Activated CD8-positive, alpha-beta memory T cell treated with anti-CD3 and anti-CD28 coated beads, Interleukin-2, amount 10 ng/mL, durations not matched to agents 7 days and 5 days (primary cell): ENCODE results near the gene ALDOA. TPM values are rescaled to one million over a fixed set of nuclear protein-coding genes. Genes with fewer than 3 reads are reported as not detected.
"Not testable (repeated sequence)": the region's sequence is repeated elsewhere in the genome, so short reads cannot be mapped to it uniquely, and the experiment has no call there.

ENCODE experiments used
- ATAC-seq: fragments of 150-1000 bp; cut with Tn5 transposase; one replicate; pipeline ENCODE4 v1.10.0; 2021; ENCODE audit warnings: moderate library complexity
- CTCF ChIA-PET: fragments of 350-600 bp; sonication (Branson Sonifier 250); formaldehyde crosslinking; loops from one replicate; lab custom pipeline; 2021; ENCODE audit warnings: antibody characterized with exemption; lab: Charles Lee
- DNase-seq: peaks from one replicate; pipeline ENCODE4 v3.0.0-alpha.2; 2020
- H3K27ac Mint-ChIP-seq: one replicate; pipeline ENCODE4 v1.8.0; 2021; ENCODE audit warnings: mild to moderate bottlenecking, mixed read lengths
- H3K27me3 Mint-ChIP-seq: one replicate; pipeline ENCODE4 v1.8.0; 2021; ENCODE audit warnings: mixed read lengths
- H3K36me3 Mint-ChIP-seq: one replicate; pipeline ENCODE4 v1.8.0; 2021; ENCODE audit warnings: mild to moderate bottlenecking, mixed read lengths
- H3K4me1 Mint-ChIP-seq: one replicate; pipeline ENCODE4 v1.8.0; 2021; ENCODE audit warnings: mixed read lengths
- H3K4me3 Mint-ChIP-seq: one replicate; pipeline ENCODE4 v1.8.0; 2021; ENCODE audit warnings: mild to moderate bottlenecking, moderate library complexity, mixed read lengths
- H3K9me3 Mint-ChIP-seq: one replicate; pipeline ENCODE4 v1.8.0; 2022; ENCODE audit warnings: low read depth, mixed read lengths
- total RNA-seq, 2 experiments: library from RNA; stranded (reverse); gene quantifications; one replicate each; pipeline ENCODE4 v1.2.3, GENCODE V29; 2021

Gene ALDOA
- total RNA-seq = 1,000 to 10,000 TPM; 1,292 to 1,318 TPM

DNA sequence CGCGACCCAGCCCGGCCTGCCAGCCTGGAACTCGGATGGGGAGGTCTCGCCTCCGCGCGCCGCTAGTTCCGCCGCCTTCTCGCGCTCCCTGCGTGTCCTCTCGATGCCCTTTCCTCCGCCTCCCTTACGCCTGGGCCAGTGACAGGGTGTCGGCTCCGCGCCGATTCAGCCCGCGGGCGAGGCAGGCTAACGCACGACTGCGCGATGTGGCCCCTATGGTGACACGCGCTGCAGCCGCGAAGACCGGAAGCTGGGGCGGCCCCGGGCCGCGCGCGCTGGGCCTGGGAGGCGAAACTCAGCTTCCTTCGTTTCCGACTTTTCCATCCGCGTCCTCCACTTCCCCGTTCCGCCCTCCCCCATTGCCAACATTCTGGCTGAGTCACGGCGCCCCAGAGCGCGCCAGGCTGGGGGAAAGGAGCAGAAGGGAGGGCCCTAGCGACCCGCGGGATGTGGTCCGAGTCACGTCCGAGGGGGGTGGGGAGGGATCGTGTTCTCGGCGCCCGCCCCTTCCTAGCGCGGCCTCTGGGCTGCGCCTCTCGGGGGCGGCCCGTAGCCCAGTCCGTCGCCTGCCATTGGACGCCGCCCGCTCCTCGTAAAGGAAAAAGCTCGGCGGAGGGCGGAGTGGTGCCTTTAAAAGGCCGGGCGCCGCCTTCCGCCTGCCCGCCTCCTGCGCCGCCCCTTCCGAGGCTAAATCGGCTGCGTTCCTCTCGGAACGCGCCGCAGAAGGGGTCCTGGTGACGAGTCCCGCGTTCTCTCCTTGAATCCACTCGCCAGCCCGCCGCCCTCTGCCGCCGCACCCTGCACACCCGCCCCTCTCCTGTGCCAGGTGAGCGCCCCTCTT is at the start of gene ALDOA:
Gene ALDOA (plus strand): TSS at position 659 of the 841 bp plus-strand sequence. CDS start 1,138 bp downstream, outside the sequence.
- H3K4me3 Mint-ChIP-seq = peak within 1 kb of the TSS; percentile 95
- H3K4me1 Mint-ChIP-seq = peaks cover 45% of the 10 kb centered on the region
- DNase-seq (peak; percentile 98), ATAC-seq (peak; percentile 89)
- peak within 1 kb of the TSS; percentile 97 for H3K27ac Mint-ChIP-seq
- peaks cover 48% of the 10 kb centered on the region for H3K36me3 Mint-ChIP-seq
- H3K27me3 Mint-ChIP-seq = no peaks in the 10 kb centered on the region
- CTCF ChIA-PET = interaction anchor here (0.8 to 10.1 kb wide), 16 partner anchors 9 to 373 kb away, joined by 3 to 107 read pairs (median 3); partner anchors contain the start of genes CORO1A, INO80E, TBX6 and TLCD3B
- H3K9me3 Mint-ChIP-seq = no peaks in the 10 kb centered on the region

GRCh38 chr16:30016555-30017276 is 48.8 kb upstream of the ALDOA start:
- Mint-ChIP-seq H3K4me1 (peaks cover 9% of the 10 kb centered on the region), H3K27me3 (peaks cover 35% of the 10 kb centered on the region), H3K4me3 (no peak overlapping the region), H3K27ac (no peak overlapping the region), H3K36me3 (no peaks in the 10 kb centered on the region), H3K9me3 (no peaks in the 10 kb centered on the region)
- CTCF ChIA-PET = interaction anchor here (4.8 kb wide), 1 partner anchor 15 kb away, joined by 21 read pairs; the partner anchor contains the start of gene TLCD3B
- DNase-seq (no peak), ATAC-seq (no peak)

- Mint-ChIP-seq H3K4me1 (peaks cover 7% of the 10 kb centered on the region), H3K27me3 (peaks cover 29% of the 10 kb centered on the region), H3K9me3 (no peaks in the 10 kb centered on the region), H3K36me3 (no peaks in the 10 kb centered on the region), H3K27ac (no peak overlapping the region), H3K4me3 (no peak overlapping the region)
- no peak for DNase-seq
- ATAC-seq = no peak
- CTCF ChIA-PET = interaction anchor here (1.1 to 4.8 kb wide), 4 partner anchors 14 to 326 kb away, joined by 3 to 21 read pairs (median 5); partner anchors contain the start of gene TLCD3B
These were observed 48.3 kb upstream of the ALDOA start for GRCh38 chr16:30017277-30017656.

- not testable (repeated sequence) for DNase-seq, H3K4me1 Mint-ChIP-seq, H3K27ac Mint-ChIP-seq, H3K4me3 Mint-ChIP-seq, ATAC-seq, H3K36me3 Mint-ChIP-seq, H3K9me3 Mint-ChIP-seq
- peaks cover 24% of the 10 kb centered on the region for H3K27me3 Mint-ChIP-seq
- CTCF ChIA-PET = interaction anchor here (1.1 to 4.8 kb wide), 6 partner anchors 14 to 326 kb away, joined by 3 to 21 read pairs (median 5); partner anchors contain the start of gene TLCD3B
These were observed 47.6 kb upstream of the ALDOA start for GRCh38 chr16:30017937-30018336.

DNA sequence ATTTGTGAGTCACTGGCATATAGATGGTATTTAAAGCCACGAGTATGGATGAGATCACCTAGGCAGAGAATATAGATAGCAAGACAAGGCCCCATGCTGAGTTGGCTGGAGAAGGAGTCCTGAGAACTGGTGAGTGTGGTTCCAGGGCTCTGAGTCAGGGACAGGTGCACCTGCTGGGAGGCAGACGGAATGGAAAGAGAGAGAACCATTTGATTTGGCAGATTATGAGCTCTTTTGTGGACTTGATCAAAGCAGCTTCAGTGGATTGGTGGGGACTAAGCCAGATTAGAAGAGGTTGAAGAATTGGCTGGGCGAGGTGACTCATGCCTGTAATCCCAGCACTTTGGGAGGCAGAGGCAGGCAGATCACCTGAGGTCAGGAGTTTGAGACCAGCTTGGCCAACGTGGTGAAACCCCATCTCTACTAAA is 46.8 kb upstream of the ALDOA start:
- Mint-ChIP-seq H3K27me3 (peaks cover 24% of the 10 kb centered on the region), H3K4me1 (peaks cover 7% of the 10 kb centered on the region), H3K36me3 (no peaks in the 10 kb centered on the region), H3K27ac (no peak overlapping the region), H3K9me3 (no peaks in the 10 kb centered on the region), H3K4me3 (no peak overlapping the region)
- DNase-seq = no peak
- CTCF ChIA-PET = interaction anchor here (1.1 to 4.8 kb wide), 6 partner anchors 13 to 327 kb away, joined by 3 to 21 read pairs (median 5); partner anchors contain the start of gene TLCD3B
- ATAC-seq = no peak

DNA sequence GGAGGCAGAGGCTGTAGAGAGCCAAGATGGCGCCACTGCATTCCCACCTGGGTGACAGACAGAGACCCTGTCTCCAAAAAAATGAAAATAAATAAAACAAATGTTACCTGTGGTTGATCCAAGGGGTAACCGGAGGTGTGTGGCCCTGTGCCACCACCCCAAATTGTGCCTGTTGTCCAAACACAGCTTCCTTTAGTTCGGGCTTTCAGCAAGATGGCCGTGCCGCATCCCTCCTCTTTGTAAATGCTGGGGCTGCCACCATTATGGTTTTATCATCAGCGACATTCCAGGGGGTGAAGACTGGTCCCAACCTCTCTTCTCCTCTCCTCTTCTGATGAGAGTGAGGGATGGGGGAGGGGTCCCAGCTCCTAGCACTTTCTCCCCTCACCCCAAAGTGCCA is 42.7 kb upstream of the ALDOA start, which contains the start of gene C16orf92:
Gene C16orf92 (plus strand): TSS at position 312 of the 400 bp plus-strand sequence. CDS start 143 bp downstream, outside the sequence.
- Mint-ChIP-seq H3K36me3 (no peaks in the 10 kb centered on the region), H3K4me3 (no peak within 1 kb of the TSS), H3K27me3 (peaks cover 32% of the 10 kb centered on the region), H3K9me3 (no peaks in the 10 kb centered on the region), H3K4me1 (peaks cover 7% of the 10 kb centered on the region), H3K27ac (no peak within 1 kb of the TSS)
- ATAC-seq = no peak
- CTCF ChIA-PET = interaction anchor here (1.1 to 1.5 kb wide), 5 partner anchors 9 to 331 kb away, joined by 3 to 7 read pairs (median 4); no protein-coding TSS in a partner anchor
- DNase-seq = no peak

GRCh38 chr16:30023586-30023985 is 42.0 kb upstream of the ALDOA start:
- ATAC-seq (no peak), DNase-seq (no peak)
- Mint-ChIP-seq H3K4me1 (peaks cover 7% of the 10 kb centered on the region), H3K9me3 (no peaks in the 10 kb centered on the region), H3K27me3 (peaks cover 38% of the 10 kb centered on the region), H3K4me3 (no peak overlapping the region), H3K36me3 (no peaks in the 10 kb centered on the region), H3K27ac (no peak overlapping the region)
- CTCF ChIA-PET = interaction anchor here (0.5 to 1.4 kb wide), 3 partner anchors 8 to 202 kb away, joined by 3 to 7 read pairs (median 4); no protein-coding TSS in a partner anchor

DNA sequence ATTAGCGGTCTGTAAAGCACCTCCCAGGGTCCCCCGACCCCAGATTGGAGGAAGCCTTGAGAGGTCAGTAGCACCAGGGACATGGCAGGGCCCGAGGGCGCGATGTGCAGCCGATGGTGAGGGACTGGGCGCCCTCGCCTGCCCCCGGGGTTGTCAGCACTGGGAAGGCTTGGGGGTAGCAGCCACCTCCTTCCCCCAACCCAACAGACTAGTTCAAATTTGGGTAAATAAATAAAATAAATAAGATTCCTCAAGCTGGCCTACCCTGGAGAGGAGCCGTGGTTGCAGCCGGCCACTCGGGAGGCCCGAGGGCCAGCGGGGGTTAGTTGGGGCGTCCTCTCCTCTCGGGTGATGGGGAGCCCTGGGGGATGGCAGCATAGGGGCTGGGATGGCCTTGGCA is 41.1 kb upstream of the ALDOA start:
- CTCF ChIA-PET = no interaction called here
- Mint-ChIP-seq H3K36me3 (no peaks in the 10 kb centered on the region), H3K9me3 (no peaks in the 10 kb centered on the region), H3K27me3 (peaks cover 39% of the 10 kb centered on the region), H3K27ac (no peak overlapping the region), H3K4me3 (no peak overlapping the region), H3K4me1 (peaks cover 7% of the 10 kb centered on the region)
- DNase-seq (no peak), ATAC-seq (no peak)

- CTCF ChIA-PET = no interaction called here
- no peaks in the 10 kb centered on the region for H3K36me3 Mint-ChIP-seq
- peaks cover 7% of the 10 kb centered on the region for H3K4me1 Mint-ChIP-seq
- ATAC-seq (no peak), DNase-seq (no peak)
- H3K27me3 Mint-ChIP-seq = peaks cover 46% of the 10 kb centered on the region
- no peaks in the 10 kb centered on the region for H3K9me3 Mint-ChIP-seq
- no peak overlapping the region for H3K4me3 Mint-ChIP-seq
- H3K27ac Mint-ChIP-seq = no peak overlapping the region
These were observed 40.4 kb upstream of the ALDOA start for GRCh38 chr16:30025156-30025555.

DNA sequence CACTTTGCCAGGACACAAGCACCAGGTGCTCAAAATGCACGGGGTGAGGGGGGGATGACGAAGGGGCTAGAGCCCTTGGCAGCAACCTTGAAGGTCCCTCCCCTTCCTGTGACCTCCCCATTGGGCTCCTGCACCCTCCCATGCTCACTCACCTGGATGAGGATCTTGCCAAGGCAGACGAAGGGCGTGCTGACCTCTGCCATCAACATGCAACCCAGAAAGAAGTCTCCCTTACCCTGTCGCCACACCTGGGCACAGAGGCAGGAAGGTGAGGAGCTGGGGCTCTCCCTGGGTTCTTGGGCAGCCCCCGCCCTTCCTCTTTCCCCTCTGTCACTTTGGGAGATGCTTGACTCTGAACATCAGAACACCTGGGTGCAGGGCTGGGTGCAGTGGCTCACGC is 40.0 kb upstream of the ALDOA start:
- DNase-seq (no peak), ATAC-seq (no peak)
- Mint-ChIP-seq H3K27ac (no peak overlapping the region), H3K9me3 (no peaks in the 10 kb centered on the region), H3K36me3 (no peaks in the 10 kb centered on the region), H3K27me3 (peaks cover 45% of the 10 kb centered on the region), H3K4me3 (no peak overlapping the region), H3K4me1 (peaks cover 7% of the 10 kb centered on the region)
- CTCF ChIA-PET = no interaction called here

GRCh38 chr16:30026449-30026848 is 39.1 kb upstream of the ALDOA start:
- no peak overlapping the region for H3K4me3 Mint-ChIP-seq
- ATAC-seq = no peak
- peaks cover 50% of the 10 kb centered on the region for H3K27me3 Mint-ChIP-seq
- CTCF ChIA-PET = no interaction called here
- H3K27ac Mint-ChIP-seq = no peak overlapping the region
- no peaks in the 10 kb centered on the region for H3K36me3 Mint-ChIP-seq
- no peak for DNase-seq
- no peaks in the 10 kb centered on the region for H3K9me3 Mint-ChIP-seq
- H3K4me1 Mint-ChIP-seq = no peaks in the 10 kb centered on the region

DNA sequence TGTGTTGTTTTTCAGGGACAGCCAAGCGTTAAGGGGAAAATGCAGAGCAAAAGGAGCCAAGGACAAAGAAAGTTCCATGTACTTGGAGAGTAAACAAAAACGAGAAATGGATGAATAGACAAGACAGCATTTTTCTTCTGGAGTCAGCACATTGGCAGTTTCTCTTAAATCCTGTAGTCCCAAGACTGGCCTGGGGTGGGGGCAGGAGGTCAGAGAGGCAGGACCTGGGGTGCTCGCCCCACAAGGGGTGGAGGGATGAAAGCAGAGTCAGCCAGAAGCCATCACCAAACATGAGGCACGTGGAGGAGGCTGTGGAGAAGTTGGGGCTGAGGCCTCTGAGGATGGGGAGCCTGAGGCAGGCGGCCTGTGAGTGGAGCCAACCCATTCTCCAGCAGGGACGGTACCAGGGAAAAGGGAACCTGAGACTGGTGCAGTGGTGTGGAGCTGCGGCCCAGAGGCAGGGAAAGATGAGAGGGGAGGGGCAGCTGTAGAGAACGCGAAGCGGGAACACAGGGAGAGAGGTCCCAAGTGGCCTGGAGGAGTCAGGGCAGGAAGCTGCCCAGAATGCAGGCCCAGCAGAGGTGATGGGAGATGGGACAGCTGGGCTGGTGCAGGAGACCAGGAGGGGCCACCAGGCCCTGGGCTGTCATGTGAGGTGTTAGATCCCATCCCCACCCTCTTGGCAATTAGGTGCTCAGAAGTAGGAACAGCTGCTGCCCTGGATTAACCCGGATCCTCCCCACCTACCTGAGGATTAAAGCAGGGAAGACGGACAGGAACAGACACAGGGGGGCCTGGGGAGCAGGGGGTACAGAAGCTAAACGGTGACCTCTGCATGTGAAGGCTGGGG is 37.7 kb upstream of the ALDOA start:
- Mint-ChIP-seq H3K4me1 (peaks cover 4% of the 10 kb centered on the region), H3K27ac (no peak overlapping the region), H3K27me3 (peaks cover 58% of the 10 kb centered on the region), H3K36me3 (no peaks in the 10 kb centered on the region), H3K9me3 (no peaks in the 10 kb centered on the region), H3K4me3 (no peak overlapping the region)
- CTCF ChIA-PET = no interaction called here
- ATAC-seq = no peak
- no peak for DNase-seq
